GM23248 (cell line): ENCODE results near the gene MT1F. TPM values are rescaled to one million over a fixed set of nuclear protein-coding genes. Genes with fewer than 3 reads are reported as not detected.
"Not testable (repeated sequence)": the region's sequence is repeated elsewhere in the genome, so short reads cannot be mapped to it uniquely, and the experiment has no call there.

Source experiments
- DNase-seq: peaks from one replicate; pipeline ENCODE4 v3.0.0-alpha.2; 2015
- H2AFZ ChIP-seq: fragments of 200-600 bp; sonication (generic); 2 replicates; pipeline ENCODE4 v1.6.1; 2016; ENCODE audit warnings: antibody characterized with exemption
- H3F3A ChIP-seq: fragments of 200-600 bp; sonication (generic); 2 replicates; pipeline ENCODE4 v1.6.1; 2016; ENCODE audit warnings: mild to moderate bottlenecking, antibody characterized with exemption, mixed run types; ENCODE audit not compliant: insufficient read depth
- H3K27ac ChIP-seq: fragments of 200-600 bp; sonication (generic); 2 replicates; pipeline ENCODE4 v1.5.1; 2016; ENCODE audit warnings: mild to moderate bottlenecking
- H3K27me3 ChIP-seq: fragments of 200-600 bp; sonication (generic); replicated peaks from 2 replicates; pipeline ENCODE4 v1.6.1; 2016; ENCODE audit warnings: mild to moderate bottlenecking; ENCODE audit not compliant: insufficient read depth
- H3K36me3 ChIP-seq: fragments of 200-600 bp; sonication (generic); 2 replicates; pipeline ENCODE4 v1.6.1; 2016; ENCODE audit warnings: low read depth, mild to moderate bottlenecking
- H3K4me1 ChIP-seq: fragments of 200-600 bp; sonication (generic); 2 replicates; pipeline ENCODE4 v1.6.1; 2016; ENCODE audit warnings: mild to moderate bottlenecking; ENCODE audit not compliant: insufficient read depth
- H3K4me2 ChIP-seq: fragments of 200-600 bp; sonication (generic); one replicate; pipeline ENCODE4 v1.6.1; 2016; ENCODE audit warnings: mild to moderate bottlenecking; ENCODE audit not compliant: unreplicated experiment
- H3K4me3 ChIP-seq: fragments of 200-600 bp; sonication (generic); 2 replicates; pipeline ENCODE4 v1.5.1; 2016; ENCODE audit warnings: mild to moderate bottlenecking
- H3K79me2 ChIP-seq: fragments of 200-600 bp; sonication (generic); 2 replicates; pipeline ENCODE4 v1.6.1; 2016; ENCODE audit warnings: mild to moderate bottlenecking; ENCODE audit not compliant: insufficient read depth
- H3K9ac ChIP-seq: fragments of 200-600 bp; sonication (generic); 2 replicates; pipeline ENCODE4 v1.6.1; 2016; ENCODE audit warnings: mild to moderate bottlenecking
- H3K9me2 ChIP-seq: fragments of 200-600 bp; sonication (generic); 2 replicates; pipeline ENCODE4 v1.6.1; 2016; ENCODE audit warnings: mixed run types, mild to moderate bottlenecking, moderate library complexity; ENCODE audit not compliant: insufficient read depth
- H3K9me3 ChIP-seq: fragments of 200-600 bp; sonication (generic); one replicate; pipeline ENCODE4 v1.6.1; 2017; ENCODE audit warnings: low read depth
- H4K20me1 ChIP-seq: fragments of 200-600 bp; sonication (generic); 2 replicates; pipeline ENCODE4 v1.6.0; 2016; ENCODE audit not compliant: insufficient read depth
- EZH2 ChIP-seq: fragments of 200-600 bp; sonication (generic); IDR thresholded peaks from 2 replicates; pipeline ENCODE4 v1.6.1; 2018; ENCODE audit warnings: antibody characterized with exemption, mild to moderate bottlenecking; ENCODE audit not compliant: insufficient read depth, poor library complexity, severe bottlenecking
- EZH2phosphoT487 ChIP-seq: fragments of 200-600 bp; sonication (generic); IDR thresholded peaks from 2 replicates; pipeline ENCODE4 v1.6.1; 2018; ENCODE audit warnings: antibody characterized with exemption, moderate library complexity, mild to moderate bottlenecking, low read depth; ENCODE audit not compliant: insufficient read depth
- WGBS, 2 experiments: methylation state at CpG; one replicate each; pipeline ENCODE4 v1.1.6; 2015 to 2017; ENCODE audit warnings: low lambda C conversion rate in 2 of 2, low coverage in 1 of 2; ENCODE audit errors: missing lambda C conversion rate in 2 of 2; 5-methylcytosine and 5-hydroxymethylcytosine counted together
- in situ Hi-C: fragments of 300-500 bp; cut with MboI; formaldehyde crosslinking; loops from 2 replicates; pipeline ENCODE4 v1.15.0; 2020
- polyA plus RNA-seq: library from polyadenylated mRNA; unstranded; fragments of >200 nt; fragmentation: Nextera tagmentation; extraction: Ambion mirVana; gene quantifications from 2 replicates; pipeline ENCODE4 v1.2.1, GENCODE V29; 2016
- total RNA-seq: library from RNA; depleted of rRNA; stranded (reverse); fragments of >200 nt; shearing (Covaris generic); gene quantifications from 2 replicates; pipeline ENCODE4 v1.2.3, GENCODE V29; 2014

Gene MT1F
- total and polyA plus RNA-seq, 2 experiments from 2014 or later = 1.1 to 4.5 TPM

GRCh38 chr16:56662357-56663354, 4.9 kb downstream of the MT1F start:
- H3K9me3 ChIP-seq = no peaks in the 10 kb centered on the region
- H3K36me3 ChIP-seq = no peaks in the 10 kb centered on the region
- H2AFZ ChIP-seq = no peak overlapping the region
- no peaks in the 10 kb centered on the region for H3K79me2 ChIP-seq
- in situ Hi-C loops = no loop called here
- H3F3A ChIP-seq = no peaks in the 10 kb centered on the region
- H3K4me1 ChIP-seq = no peaks in the 10 kb centered on the region
- no peak overlapping the region for H3K27ac ChIP-seq
- 35 to 40% methylated on average over 29 to 48 of the region's 48 CpGs for WGBS, 2 experiments
- no peak overlapping the region for H3K9ac ChIP-seq
- H4K20me1 ChIP-seq = no peaks in the 10 kb centered on the region
- TF ChIP-seq EZH2phosphoT487 = no peak
- no peak for TF ChIP-seq EZH2
- no peak overlapping the region for H3K4me2 ChIP-seq
- H3K27me3 ChIP-seq = peaks cover 20% of the 10 kb centered on the region
- no peak overlapping the region for H3K4me3 ChIP-seq
- H3K9me2 ChIP-seq = no peaks in the 10 kb centered on the region
- no peak for DNase-seq

- no peak for TF ChIP-seq EZH2
- TF ChIP-seq EZH2phosphoT487 = no peak
- no peaks in the 10 kb centered on the region for H3K36me3 ChIP-seq
- whole genome bisulfite sequencing, 2 experiments = 86 to 89% methylated on average over 1 of the region's 1 CpG
Observed at GRCh38 chr16:56664506-56664905, 6.7 kb downstream of the MT1F start.

GRCh38 chr16:56665286-56666261, 7.8 kb downstream of the MT1F start:
- H3K9me2 ChIP-seq, H3K4me2 ChIP-seq, H3K9ac ChIP-seq, H3K4me1 ChIP-seq, H2AFZ ChIP-seq, H4K20me1 ChIP-seq, in situ Hi-C loops, H3K79me2 ChIP-seq, DNase-seq, H3K36me3 ChIP-seq, H3K27ac ChIP-seq, H3K9me3 ChIP-seq, H3K4me3 ChIP-seq, H3F3A ChIP-seq: not testable (repeated sequence)
- WGBS, 2 experiments = 59 to 65% methylated on average over 8 of the region's 8 CpGs
- H3K27me3 ChIP-seq = peaks cover 30% of the 10 kb centered on the region

More at GRCh38 chr16:56664506-56664905, 6.7 kb downstream of the MT1F start:
- no peaks in the 10 kb centered on the region for H3K9me2 ChIP-seq
- no peaks in the 10 kb centered on the region for H4K20me1 ChIP-seq
- H3K9ac ChIP-seq = no peak overlapping the region
- no peak for DNase-seq
- H3F3A ChIP-seq = no peaks in the 10 kb centered on the region
- no peak overlapping the region for H3K27ac ChIP-seq
- H2AFZ ChIP-seq = no peak overlapping the region
- peaks cover 32% of the 10 kb centered on the region for H3K27me3 ChIP-seq
- no peak overlapping the region for H3K4me2 ChIP-seq
- no peaks in the 10 kb centered on the region for H3K79me2 ChIP-seq
- H3K4me3 ChIP-seq = no peak overlapping the region
- no peaks in the 10 kb centered on the region for H3K4me1 ChIP-seq
- no peaks in the 10 kb centered on the region for H3K9me3 ChIP-seq
- in situ Hi-C loops = no loop called here
